CD4-positive, alpha-beta T cell treated with Interleukin-4 for 1 hour (primary cell): Measurements from ENCODE around the gene HMGN3.

Experiments
- DNase-seq, 2 donors: peaks; one replicate each; pipeline ENCODE4 v3.0.0-alpha.2; 2020 to 2022

HMGN3 gene

GRCh38 chr6:79184086-79184485, 50.4 kb downstream of the HMGN3 start:
- no peak for DNase-seq

GRCh38 chr6:79180052-79180451, 54.4 kb downstream of the HMGN3 start:
- no peak for DNase-seq

GRCh38 chr6:79173378-79173777, 61.1 kb downstream of the HMGN3 start:
- DNase-seq: no peak

- no peak for DNase-seq
Measured at GRCh38 chr6:79170959-79171358, 63.5 kb downstream of the HMGN3 start.

DNA sequence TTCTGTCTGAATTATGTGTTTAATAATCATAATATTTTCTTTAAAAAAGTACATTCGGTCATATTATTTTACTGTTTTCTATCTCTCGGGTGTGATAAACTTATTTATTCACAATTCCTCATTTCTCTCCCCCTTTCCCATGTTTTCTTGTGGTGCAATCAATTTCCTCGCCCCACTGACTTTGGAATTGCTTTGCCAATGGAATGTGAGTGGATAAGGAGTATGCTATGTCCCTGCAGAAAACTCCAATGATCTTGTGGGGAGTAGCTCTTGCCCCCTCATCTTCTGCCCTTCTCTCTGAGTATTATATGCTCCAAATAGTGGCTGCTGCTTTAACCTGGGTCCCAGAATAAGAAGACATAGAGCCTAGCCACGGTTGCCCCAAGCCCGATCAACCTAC, 64.1 kb downstream of the HMGN3 start:
- no peak for DNase-seq

DNA sequence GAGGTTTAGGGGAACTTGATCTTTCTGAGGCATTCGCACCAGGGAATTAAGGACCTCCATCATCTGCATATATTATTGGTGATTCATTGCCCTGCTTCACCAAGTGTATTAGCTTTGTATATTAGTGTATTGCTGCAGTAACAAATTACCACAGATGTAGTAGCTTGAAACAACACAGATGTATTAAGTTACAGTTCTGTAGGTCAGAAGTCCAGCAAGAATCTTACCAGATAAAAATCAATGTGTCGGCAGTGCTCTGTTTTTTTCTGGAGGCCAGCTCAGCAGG, 65.8 kb downstream of the HMGN3 start:
- no peak for DNase-seq

- no peak for DNase-seq
Measured at GRCh38 chr6:79167931-79168694, 66.4 kb downstream of the HMGN3 start.

DNA sequence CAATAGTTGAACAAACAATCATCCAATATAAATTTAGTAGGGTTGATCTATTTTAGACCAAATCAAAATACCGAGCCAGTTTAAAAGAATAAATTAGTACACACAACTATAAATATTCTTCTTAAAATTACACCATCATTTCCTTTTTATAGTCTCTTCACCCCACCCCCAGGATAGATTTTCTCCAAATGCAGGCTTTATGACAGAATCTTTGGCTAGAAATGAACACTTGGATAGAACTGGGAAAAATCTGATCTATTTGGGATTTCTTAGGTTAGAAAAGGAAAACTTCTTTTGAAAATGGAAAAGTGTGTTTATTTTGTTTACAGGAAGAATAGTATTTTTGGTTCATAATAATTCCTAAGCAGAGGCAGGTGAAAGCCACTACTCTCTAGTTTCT, 74.6 kb downstream of the HMGN3 start:
- no peak for DNase-seq

DNA sequence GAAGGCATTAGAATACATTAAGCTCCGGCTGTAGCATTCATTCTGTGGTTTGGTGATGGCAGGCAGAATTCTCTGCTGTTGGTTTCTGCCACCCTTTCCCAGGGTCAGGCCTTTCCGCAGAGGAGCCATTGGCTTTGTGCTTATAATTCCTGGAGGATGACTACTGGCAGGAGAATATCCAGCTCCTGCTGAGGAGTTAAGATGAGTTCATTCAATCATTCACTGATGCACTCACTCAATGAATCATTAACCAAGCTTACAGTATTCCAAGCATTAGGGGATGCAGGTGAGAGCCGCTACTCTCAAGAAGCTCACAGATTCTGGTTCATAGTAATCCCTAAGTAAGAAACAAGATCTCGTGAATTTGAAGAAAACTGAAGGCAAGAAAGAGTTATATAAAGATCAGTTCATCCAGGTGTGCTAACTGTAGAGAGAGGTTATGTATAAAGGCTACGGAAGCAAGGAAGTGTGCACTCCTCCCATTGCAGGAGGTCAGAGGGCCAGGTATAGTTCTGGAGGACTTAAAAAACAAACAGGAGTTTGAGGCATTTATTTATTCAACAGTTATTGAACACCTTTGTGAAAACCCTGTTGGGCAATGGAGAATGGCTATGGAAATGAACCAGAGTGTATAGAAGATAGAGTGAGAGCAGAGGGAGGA, 75.5 kb downstream of the HMGN3 start:
- DNase-seq: no peak

DNA sequence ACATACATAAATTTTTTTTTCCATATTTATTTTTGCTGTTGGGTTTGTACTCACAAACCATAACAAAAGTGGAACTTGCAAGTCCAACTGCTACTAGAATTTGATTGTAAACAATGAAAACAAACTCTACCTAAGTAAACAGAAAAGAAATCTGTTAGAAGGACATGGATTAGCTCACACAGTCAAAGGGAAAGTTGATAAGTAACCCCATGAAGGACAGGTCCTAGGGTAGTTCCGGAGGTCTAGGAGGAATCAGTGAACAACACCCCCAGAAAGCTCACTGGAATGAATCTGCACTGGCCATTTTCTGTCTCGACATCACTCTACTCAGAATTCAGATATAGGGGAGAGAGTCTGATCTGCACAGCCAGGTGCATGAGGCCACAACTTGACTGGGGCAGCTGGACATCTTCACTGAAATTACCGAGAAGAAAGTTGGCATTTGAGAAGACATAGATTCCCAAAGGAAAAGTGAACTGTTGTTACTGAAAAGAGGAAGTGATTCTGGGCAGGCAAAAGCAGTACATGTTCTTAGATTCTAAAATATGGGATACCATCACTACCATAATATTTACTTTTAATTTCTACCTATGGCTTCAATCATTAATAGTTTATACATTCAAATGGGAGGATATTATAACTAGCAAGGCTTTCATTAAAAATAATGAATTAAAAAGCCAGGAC, 76.4 kb downstream of the HMGN3 start:
- DNase-seq: no peak

GRCh38 chr6:79152269-79152737, 82.2 kb downstream of the HMGN3 start:
- DNase-seq: no peak
